ENCODE measurements around the gene PTGDR2.

DNA sequence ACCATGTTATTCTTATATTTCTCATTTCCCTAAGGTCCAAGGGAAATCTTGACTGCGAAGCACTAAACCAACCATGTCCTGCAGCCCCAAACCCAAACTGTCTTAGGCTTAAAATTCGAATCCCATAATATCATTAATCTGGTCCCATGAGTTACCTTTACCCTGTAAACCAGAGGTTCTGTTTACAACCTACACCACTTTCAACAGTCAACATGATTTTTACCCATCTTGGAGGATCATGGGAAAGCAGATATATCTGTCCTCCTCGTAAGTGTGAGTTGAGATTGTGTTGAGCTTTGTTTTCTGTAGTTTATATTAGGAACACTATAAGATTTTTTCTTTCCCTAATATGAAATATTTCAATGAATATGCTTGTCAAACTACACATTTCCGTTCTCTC is 44.2 kb upstream of the PTGDR2 start:
- TF ChIP-seq POLR2A (IDR thresholded peaks at IDR 0.05; ENCODE audit: low read length) (no peak), GATA1 (IDR thresholded peaks at IDR 0.05; ENCODE audit: low read depth, low read length) (no peak)
